PFSK-1 (cell line): Measurements from ENCODE around the gene PAK2.

Source experiments
- POLR2AphosphoS5 ChIP-seq: IDR thresholded peaks from 2 replicates; pipeline ENCODE4 v1.6.1; 2012; ENCODE audit warnings: low read depth, mild to moderate bottlenecking, control low read depth, low read length, moderate library complexity
- REST ChIP-seq, 2 experiments: IDR thresholded peaks; 2 replicates each; pipeline versions ENCODE4 v1.6.1 to v1.8.0; 2011 to 2012; ENCODE audit warnings: low read depth in 2 of 2, low read length in 2 of 2, control low read depth in 1 of 2, inconsistent platforms in 1 of 2, mild to moderate bottlenecking in 1 of 2, moderate library complexity in 1 of 2; ENCODE audit not compliant: insufficient read depth in 1 of 2
- SIN3A ChIP-seq: IDR thresholded peaks from 2 replicates; pipeline ENCODE4 v1.6.1; 2012; ENCODE audit warnings: mild to moderate bottlenecking, low read length, moderate library complexity, borderline replicate concordance; ENCODE audit not compliant: insufficient read depth
- TAF1 ChIP-seq: IDR thresholded peaks from 2 replicates; pipeline ENCODE4 v1.6.1; 2012; ENCODE audit warnings: low read length, control low read depth, borderline replicate concordance; ENCODE audit not compliant: insufficient read depth

- no peak for TF ChIP-seq TAF1
- TF ChIP-seq REST (IDR thresholded peaks at IDR 0.05; ENCODE audit: insufficient read depth in 1 of 2, low read depth in 2 of 2, low read length in 2 of 2): no peak
- TF ChIP-seq POLR2AphosphoS5: no peak
- no peak for TF ChIP-seq SIN3A
Measured at GRCh38 chr3:196868297-196868661, 128.6 kb downstream of the PAK2 start.
